GM23338 (cell line): Measurements from ENCODE around the gene SRSF12.

Experiments used
- CTCF ChIP-seq, 2 experiments: fragments of 200-600 bp in 1 of 2; sonication (generic) in 1 of 2; conservative IDR thresholded peaks; 2 replicates each; pipeline versions ENCODE4 v1.5.1 to v1.6.1; 2016 to 2017; ENCODE audit warnings: antibody characterized with exemption in 2 of 2, low read depth in 2 of 2, mild to moderate bottlenecking in 2 of 2, moderate library complexity in 1 of 2
- EZH2 ChIP-seq: fragments of 200-600 bp; sonication (generic); IDR thresholded peaks from one replicate; pipeline ENCODE4 v1.8.0; 2017; ENCODE audit warnings: antibody characterized with exemption, mild to moderate bottlenecking, low read depth; ENCODE audit not compliant: unreplicated experiment
- REST ChIP-seq: IDR thresholded peaks from one replicate; pipeline ENCODE4 v1.6.1; 2018; ENCODE audit warnings: antibody characterized with exemption; ENCODE audit not compliant: unreplicated experiment

GRCh38 chr6:89069536-89070163 is 48.2 kb downstream of the SRSF12 start:
- TF ChIP-seq CTCF (conservative IDR thresholded peaks at IDR 0.05; ENCODE audit: low read depth in 2 of 2) (no peak), EZH2 (no peak), REST (no peak)
